HCT116 (cell line): Measurements from ENCODE around the gene SEMA6A. TPM values are rescaled to one million over a fixed set of nuclear protein-coding genes. Genes with fewer than 3 reads are reported as not detected.

Experiments used
- ATAC-seq: fragments of 200-7000 bp; cut with Tn5 transposase; 2 replicates; pipeline ENCODE4 v1.9.1; 2020; ENCODE audit warnings: mild to moderate bottlenecking, moderate library complexity
- BruUV-seq: library from RNA; stranded (reverse); fragments of 400-500 nt; replicated peaks from 2 replicates; lab custom pipeline; 2021; lab: Mats Ljungman, UMichigan
- CTCF ChIA-PET: fragments of 300-600 bp; sonication (Branson Sonifier 250); formaldehyde crosslinking; loops from one replicate; lab custom pipeline; 2021; ENCODE audit warnings: antibody characterized with exemption; lab: Charles Lee
- POLR2A ChIA-PET: fragments of 300-600, 350-600 bp; sonication (Branson Sonifier 250); formaldehyde crosslinking; loops from one replicate; lab custom pipeline; 2021; ENCODE audit warnings: antibody characterized with exemption; lab: Charles Lee
- RAD21 ChIA-PET, 2 experiments: fragments of 300-600 bp; sonication (Branson Sonifier 250); formaldehyde crosslinking; loops; one replicate each; lab custom pipeline; 2023; ENCODE audit warnings: low total read pairs in 2 of 2; ENCODE audit not compliant: uncharacterized antibody in 2 of 2, unreplicated experiment in 2 of 2, low non-redundant PET in 1 of 2; lab: Charles Lee
- DNase-seq: peaks from one replicate; pipeline ENCODE4 v3.0.0-alpha.2; 2010; ENCODE audit warnings: low read depth, low spot score
- H2AFZ ChIP-seq: fragments of 200-600 bp; shearing (Covaris generic), sonication (generic); 2 replicates; pipeline ENCODE4 v1.6.1; 2017; ENCODE audit warnings: low read depth, mixed run types, mixed read lengths, antibody characterized with exemption, low read length; ENCODE audit not compliant: poor library complexity, severe bottlenecking
- H3K27ac ChIP-seq: 2 replicates; pipeline ENCODE4 v1.5.1; 2012; ENCODE audit warnings: low read depth, low read length
- H3K27me3 ChIP-seq: fragments of 200-600 bp; sonication (generic); 2 replicates; pipeline ENCODE4 v1.6.1; 2016; ENCODE audit warnings: mixed run types, low read length, mixed read lengths; ENCODE audit not compliant: insufficient read depth
- H3K36me3 ChIP-seq, 2 experiments: fragments of 200-500 bp in 1 of 2; fragments of 200-600 bp in 1 of 2; sonication (Bioruptor generic) in 1 of 2; sonication (generic) in 1 of 2; 2 replicates each; pipeline versions ENCODE4 v1.5.1 to v1.6.1; 2014 to 2016; ENCODE audit warnings: low read length in 2 of 2, inconsistent platforms in 1 of 2, mixed read lengths in 1 of 2, mixed run types in 1 of 2; ENCODE audit not compliant: insufficient read depth in 2 of 2, control insufficient read depth in 1 of 2
- H3K4me1 ChIP-seq, 2 experiments: fragments of 200-600 bp in 1 of 2; sonication (generic) in 1 of 2; 2 replicates each; pipeline versions ENCODE4 v1.5.1 to v1.6.1; 2012 to 2017; ENCODE audit warnings: low read length in 2 of 2, inconsistent platforms in 1 of 2, mild to moderate bottlenecking in 1 of 2, mixed read lengths in 1 of 2, mixed run types in 1 of 2, moderate library complexity in 1 of 2; ENCODE audit not compliant: insufficient read depth in 2 of 2, control insufficient read depth in 1 of 2
- H3K4me2 ChIP-seq: fragments of 200-600 bp; sonication (generic); 2 replicates; pipeline ENCODE4 v1.6.1; 2017; ENCODE audit warnings: mixed run types, low read length, mixed read lengths
- H3K4me3 ChIP-seq, 2 experiments: fragments of 200-600 bp in 1 of 2; sonication (generic) in 1 of 2; replicated peaks in 1 of 2; 2 replicates each; pipeline ENCODE4 v1.5.1; 2011 to 2016; ENCODE audit warnings: low read length in 2 of 2, control low read depth in 1 of 2, low read depth in 1 of 2, mild to moderate bottlenecking in 1 of 2, mixed read lengths in 1 of 2, mixed run types in 1 of 2
- H3K79me2 ChIP-seq: fragments of 200-600 bp; sonication (generic); 2 replicates; pipeline ENCODE4 v1.6.1; 2017; ENCODE audit warnings: mild to moderate bottlenecking, mixed run types, low read length, moderate library complexity, mixed read lengths; ENCODE audit not compliant: insufficient read depth
- H3K9ac ChIP-seq: fragments of 200-600 bp; sonication (generic); 2 replicates; pipeline ENCODE4 v1.6.1; 2016; ENCODE audit warnings: low read length, mixed read lengths
- H3K9me2 ChIP-seq: fragments of 200-600 bp; sonication (generic), shearing (Covaris generic); 2 replicates; pipeline ENCODE4 v1.6.1; 2017; ENCODE audit warnings: mixed run types, mild to moderate bottlenecking, moderate library complexity; ENCODE audit not compliant: insufficient read depth
- H3K9me3 ChIP-seq, 2 experiments: fragments of 200-500 bp in 1 of 2; fragments of 200-600 bp in 1 of 2; sonication (Bioruptor generic) in 1 of 2; sonication (generic) in 1 of 2; 2 replicates each; pipeline ENCODE4 v1.6.1; 2014 to 2017; ENCODE audit warnings: low read length in 2 of 2, mixed read lengths in 2 of 2, inconsistent platforms in 1 of 2, low read depth in 1 of 2, mild to moderate bottlenecking in 1 of 2, mixed run types in 1 of 2, moderate library complexity in 1 of 2; ENCODE audit not compliant: control insufficient read depth in 1 of 2, insufficient read depth in 1 of 2
- H4K20me1 ChIP-seq: fragments of 200-600 bp; sonication (generic), shearing (Covaris generic); 2 replicates; pipeline ENCODE4 v1.6.1; 2017; ENCODE audit warnings: mixed run types, mild to moderate bottlenecking, moderate library complexity; ENCODE audit not compliant: insufficient read depth
- ATF3 ChIP-seq: IDR thresholded peaks from 2 replicates; pipeline ENCODE4 v1.6.1; 2012
- EGR1 ChIP-seq: IDR thresholded peaks from 2 replicates; pipeline ENCODE4 v1.6.1; 2012; ENCODE audit warnings: low read depth
- ELF1 ChIP-seq: IDR thresholded peaks from 2 replicates; pipeline ENCODE4 v1.6.1; 2012; ENCODE audit warnings: low read depth, borderline replicate concordance
- YY1 ChIP-seq: IDR thresholded peaks from 2 replicates; pipeline ENCODE4 v1.6.1; 2011; ENCODE audit warnings: low read length, low read depth, moderate library complexity, mild to moderate bottlenecking; ENCODE audit not compliant: insufficient replicate concordance; ENCODE audit errors: extremely low read depth
- intact Hi-C: fragments of 100-400 bp; cut with micrococcal nuclease; formaldehyde crosslinking; loops from 2 replicates; pipeline ENCODE4 v1.10.0; 2022
- total RNA-seq: library from RNA; stranded (reverse); gene quantifications from one replicate; pipeline ENCODE4 v1.2.1, GENCODE V29; 2021; ENCODE audit not compliant: unreplicated experiment

The SEMA6A gene
- total RNA-seq, 1 experiment from 2014 or later: 6.7 TPM

DNA sequence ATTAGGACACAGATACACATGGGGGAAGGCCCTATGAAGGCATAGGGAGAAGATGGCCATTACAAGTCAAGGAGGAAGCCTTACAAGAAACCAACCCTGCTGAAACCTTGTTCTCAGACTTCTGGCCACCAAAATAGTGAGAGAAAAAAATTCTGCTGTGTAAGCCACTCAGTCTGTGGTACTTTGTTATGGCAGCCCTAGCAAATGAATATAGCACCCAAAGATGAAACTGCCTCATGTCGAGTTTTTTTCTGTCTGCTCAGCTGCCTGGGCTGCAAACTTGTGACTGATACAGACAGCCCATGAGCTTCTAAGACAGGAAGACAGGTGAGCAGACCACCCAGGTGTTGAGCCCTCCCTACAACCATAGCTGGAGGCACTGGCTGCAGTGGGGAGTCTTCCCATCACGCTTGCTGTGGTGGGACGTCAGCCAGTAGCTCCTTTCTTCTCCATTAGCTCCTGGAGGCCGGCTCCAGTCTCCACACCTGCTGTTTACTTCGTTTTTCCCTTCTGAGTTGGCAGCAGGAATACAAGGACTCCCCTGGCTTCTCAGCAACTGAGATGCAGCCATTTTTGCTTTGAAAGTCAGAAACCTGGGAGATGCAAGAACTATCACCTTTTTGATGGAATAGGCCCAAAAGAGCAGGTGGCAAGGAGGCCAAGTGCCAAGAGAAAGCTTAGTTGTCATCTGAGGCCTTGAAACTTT, 164.9 kb downstream of the SEMA6A start:
- no peak for TF ChIP-seq YY1
- no peak for TF ChIP-seq ATF3
- DNase-seq: no peak
- no peaks in the 10 kb centered on the region for H3K9me3 ChIP-seq
- no peaks in the 10 kb centered on the region for H3K27me3 ChIP-seq
- ChIA-PET POLR2A (no interaction called here), CTCF (no interaction called here), RAD21 (no interaction called here)
- H4K20me1 ChIP-seq: no peaks in the 10 kb centered on the region
- intact Hi-C loops: no loop called here
- H3K4me2 ChIP-seq: no peak overlapping the region
- no peak overlapping the region for H3K4me3 ChIP-seq
- H3K79me2 ChIP-seq: no peaks in the 10 kb centered on the region
- H3K9ac ChIP-seq: no peak overlapping the region
- H3K36me3 ChIP-seq: no peaks in the 10 kb centered on the region; a peak in 1 of 4 replicates
- no peaks in the 10 kb centered on the region for H3K9me2 ChIP-seq
- no peak overlapping the region for H3K27ac ChIP-seq
- H3K4me1 ChIP-seq: no peaks in the 10 kb centered on the region
- no TSS peak for BruUV-seq
- no peak overlapping the region for H2AFZ ChIP-seq
- ATAC-seq: no peak

GRCh38 chr5:116406306-116407041, 168.1 kb downstream of the SEMA6A start:
- ChIA-PET POLR2A (no interaction called here), RAD21 (no interaction called here), CTCF (no interaction called here)
- Histone ChIP-seq H3K36me3 (no peaks in the 10 kb centered on the region), H3K79me2 (no peaks in the 10 kb centered on the region), H3K4me1 (no peaks in the 10 kb centered on the region), H4K20me1 (no peaks in the 10 kb centered on the region), H2AFZ (no peak overlapping the region), H3K9ac (no peak overlapping the region), H3K27me3 (no peaks in the 10 kb centered on the region), H3K9me3 (no peaks in the 10 kb centered on the region), H3K9me2 (no peaks in the 10 kb centered on the region), H3K4me2 (no peak overlapping the region), H3K27ac (no peak overlapping the region), H3K4me3 (no peak overlapping the region)
- intact Hi-C loops: no loop called here
- no peak for ATAC-seq
- TF ChIP-seq ELF1: no peak
- TF ChIP-seq EGR1: no peak
- no peak for DNase-seq
- no TSS peak for BruUV-seq
